ENCODE measurements around the gene ENO4. TPM values are rescaled to one million over a fixed set of nuclear protein-coding genes. Genes with fewer than 3 reads are reported as not detected.

The ENO4 gene
- total and polyA plus RNA-seq, 9 of the 15 experiments (the other 6 are each of a cell fraction or from before 2014, with no cell fraction given): 0.07 TPM; not detected in 8

- no peak for TF ChIP-seq ZNF407 (IDR thresholded peaks at IDR 0.05; ENCODE audit: low read depth)
- TF ChIP-seq TAL1 (IDR thresholded peaks at IDR 0.05): no peak
- no peak for TF ChIP-seq ZBED1 (IDR thresholded peaks at IDR 0.05)
Measured at GRCh38 chr10:116809483-116810119, 39.7 kb upstream of the ENO4 start (continued).
